Measurements from ENCODE around the gene RBFOX2. TPM values are rescaled to one million over a fixed set of nuclear protein-coding genes. Genes with fewer than 3 reads are reported as not detected.

RBFOX2 gene
- total and polyA plus RNA-seq, 4 donors: 29.9 to 152 (median 80.0) TPM

DNA sequence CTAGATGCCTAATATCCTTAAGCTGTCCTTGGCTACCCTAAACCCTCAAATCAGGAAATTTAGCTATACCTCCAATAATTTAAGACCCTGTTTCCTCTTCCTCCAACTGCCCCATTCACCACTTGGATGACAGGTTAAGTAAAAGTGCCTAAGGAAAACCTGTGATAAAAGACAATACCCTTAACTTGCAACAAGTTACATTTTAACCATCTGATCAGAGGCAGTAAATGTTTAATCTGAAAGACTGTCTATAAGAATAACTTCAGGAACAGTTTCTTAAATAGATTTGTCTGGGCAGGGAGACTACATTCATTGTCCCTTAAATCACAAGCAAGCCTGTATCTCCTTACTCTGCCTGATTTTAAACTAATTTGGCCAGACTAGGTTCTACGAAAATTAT is 181.8 kb downstream of the RBFOX2 start:
- intact Hi-C loops (cut with DNase I): loop anchor here in 1 of 2 donors (10.0 kb wide), 1 partner anchor 212 kb away; no protein-coding TSS in a partner anchor

DNA sequence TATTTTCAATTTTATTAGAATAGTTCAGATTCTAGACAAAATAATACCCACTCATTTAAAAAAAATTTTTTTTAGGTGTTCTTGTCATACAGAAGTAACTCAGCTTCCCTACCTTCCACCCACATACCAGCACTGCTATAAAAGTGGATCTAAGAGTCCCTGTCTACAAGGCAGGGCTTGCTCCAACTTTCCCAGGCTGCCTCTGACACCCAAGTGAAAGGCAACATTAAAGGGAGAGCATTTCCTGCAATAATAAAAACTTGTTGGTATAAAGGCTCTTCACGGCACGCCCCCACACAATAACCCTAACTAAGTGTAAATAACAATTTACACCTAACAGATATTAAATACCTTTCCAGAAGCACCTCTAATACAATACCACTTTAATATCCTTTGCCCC is 183.7 kb downstream of the RBFOX2 start:
- Histone ChIP-seq H3K4me3 (ENCODE audit: low read length in 2 of 2) (no peak overlapping the region), H3K27ac (ENCODE audit: low read depth in 1 of 2, low read length in 2 of 2) (no peak overlapping the region), H3K9me3 (ENCODE audit: control insufficient read depth, low read length) (no peaks in the 10 kb centered on the region), H3K36me3 (ENCODE audit: control insufficient read depth in 1 of 2, insufficient read depth in 2 of 2, low read length in 1 of 2) (no peaks in the 10 kb centered on the region), H3K4me1 (ENCODE audit: control insufficient read depth in 1 of 2, insufficient read depth in 2 of 2, low read length in 2 of 2) (peaks cover 0 to 5% of the 10 kb centered on the region in 2 donors), H3K27me3 (ENCODE audit: control insufficient read depth in 1 of 2, insufficient read depth in 2 of 2, low read length in 1 of 2) (no peaks in the 10 kb centered on the region)
- DNase-seq (no peak), ATAC-seq (ENCODE audit: low FRiP score) (no peak)
- 94 to 95% methylated on average over 2 of the region's 2 CpGs for WGBS, 2 donors
- intact Hi-C loops (cut with DNase I): loop anchor here in 1 of 2 donors (5.0 to 10.0 kb wide), 2 partner anchors 42 to 210 kb away; no protein-coding TSS in a partner anchor

More for the DNA sequence above, 181.8 kb downstream of the RBFOX2 start:
- Histone ChIP-seq H3K4me3 (ENCODE audit: low read length in 2 of 2) (no peak overlapping the region), H3K4me1 (ENCODE audit: control insufficient read depth in 1 of 2, insufficient read depth in 2 of 2, low read length in 2 of 2) (peaks cover 0 to 5% of the 10 kb centered on the region in 2 donors), H3K36me3 (ENCODE audit: control insufficient read depth in 1 of 2, insufficient read depth in 2 of 2, low read length in 1 of 2) (no peaks in the 10 kb centered on the region), H3K27ac (ENCODE audit: low read depth in 1 of 2, low read length in 2 of 2) (no peak overlapping the region), H3K9me3 (ENCODE audit: control insufficient read depth, low read length) (no peaks in the 10 kb centered on the region), H3K27me3 (ENCODE audit: control insufficient read depth in 1 of 2, insufficient read depth in 2 of 2, low read length in 1 of 2) (no peaks in the 10 kb centered on the region)
- no peak for ATAC-seq (ENCODE audit: low FRiP score)
- WGBS, 2 donors: 47 to 72% methylated on average over 1 of the region's 1 CpG
- no peak for DNase-seq

DNA sequence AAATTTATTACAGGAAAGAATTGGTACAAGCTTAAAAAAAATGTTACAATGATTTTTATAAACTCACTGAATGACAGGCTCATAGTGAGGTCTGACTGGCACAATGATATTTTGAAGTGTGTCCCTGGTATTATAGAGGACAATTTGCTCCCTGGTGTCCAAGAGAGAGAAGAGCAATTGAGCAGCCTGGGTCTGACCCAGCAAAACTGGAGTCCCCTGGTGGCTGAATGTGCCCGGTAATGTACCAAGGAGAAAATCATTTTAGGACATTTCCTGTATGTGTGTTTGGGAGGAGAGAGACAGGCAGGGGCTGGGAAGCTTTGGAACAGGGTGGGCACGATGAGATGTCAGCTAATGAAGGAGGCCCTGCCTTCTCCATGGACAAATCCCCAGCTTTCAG is 185.7 kb downstream of the RBFOX2 start:
- no peak overlapping the region for H3K4me3 ChIP-seq (ENCODE audit: low read length in 2 of 2)
- ATAC-seq (ENCODE audit: low FRiP score) (no peak), DNase-seq (no peak)
- no peaks in the 10 kb centered on the region for H3K9me3 ChIP-seq (ENCODE audit: control insufficient read depth, low read length)
- intact Hi-C loops (cut with DNase I): loop anchor here in 1 of 2 donors (5.0 to 10.0 kb wide), 2 partner anchors 44 to 208 kb away; no protein-coding TSS in a partner anchor
- WGBS, 2 donors: 26% methylated on average over 2 of the region's 2 CpGs
- no peaks in the 10 kb centered on the region for H3K27me3 ChIP-seq (ENCODE audit: control insufficient read depth in 1 of 2, insufficient read depth in 2 of 2, low read length in 1 of 2)
- peaks cover 3 to 5% of the 10 kb centered on the region in 2 donors for H3K4me1 ChIP-seq (ENCODE audit: control insufficient read depth in 1 of 2, insufficient read depth in 2 of 2, low read length in 2 of 2)
- no peaks in the 10 kb centered on the region for H3K36me3 ChIP-seq (ENCODE audit: control insufficient read depth in 1 of 2, insufficient read depth in 2 of 2, low read length in 1 of 2)
- peak overlapping the region in 1 of 2 donors; percentile 79 for H3K27ac ChIP-seq (ENCODE audit: low read depth in 1 of 2, low read length in 2 of 2)

DNA sequence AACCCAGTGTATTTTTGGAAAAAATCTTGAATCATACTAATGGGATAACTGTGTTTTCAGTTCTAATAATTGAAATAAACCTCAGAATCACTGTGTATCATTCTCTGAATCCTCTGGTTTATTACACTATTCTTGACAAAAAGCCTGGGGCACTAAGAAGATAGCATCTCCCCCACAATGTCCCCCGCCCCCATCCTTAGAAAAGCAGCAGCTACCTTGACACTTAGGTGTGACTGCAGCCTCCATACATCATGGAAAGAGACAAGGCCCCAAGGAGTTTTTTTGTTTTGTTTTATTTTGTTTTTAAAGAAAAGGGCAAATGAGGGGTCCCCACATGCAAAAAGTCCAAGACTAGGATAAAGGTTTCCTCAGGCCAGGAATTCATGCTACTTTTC is 186.1 kb downstream of the RBFOX2 start:
- Histone ChIP-seq H3K36me3 (ENCODE audit: control insufficient read depth in 1 of 2, insufficient read depth in 2 of 2, low read length in 1 of 2) (no peaks in the 10 kb centered on the region), H3K27ac (ENCODE audit: low read depth in 1 of 2, low read length in 2 of 2) (no peak overlapping the region), H3K4me1 (ENCODE audit: control insufficient read depth in 1 of 2, insufficient read depth in 2 of 2, low read length in 2 of 2) (peaks cover 3 to 5% of the 10 kb centered on the region in 2 donors), H3K9me3 (ENCODE audit: control insufficient read depth, low read length) (no peaks in the 10 kb centered on the region), H3K27me3 (ENCODE audit: control insufficient read depth in 1 of 2, insufficient read depth in 2 of 2, low read length in 1 of 2) (no peaks in the 10 kb centered on the region), H3K4me3 (ENCODE audit: low read length in 2 of 2) (no peak overlapping the region)
- DNase-seq: no peak
- intact Hi-C loops (cut with DNase I): loop anchor here in 1 of 2 donors (5.0 to 10.0 kb wide), 2 partner anchors 45 to 208 kb away; no protein-coding TSS in a partner anchor
- ATAC-seq (ENCODE audit: low FRiP score): no peak
- 98 to 100% methylated on average over 1 of the region's 1 CpG for WGBS, 2 donors

DNA sequence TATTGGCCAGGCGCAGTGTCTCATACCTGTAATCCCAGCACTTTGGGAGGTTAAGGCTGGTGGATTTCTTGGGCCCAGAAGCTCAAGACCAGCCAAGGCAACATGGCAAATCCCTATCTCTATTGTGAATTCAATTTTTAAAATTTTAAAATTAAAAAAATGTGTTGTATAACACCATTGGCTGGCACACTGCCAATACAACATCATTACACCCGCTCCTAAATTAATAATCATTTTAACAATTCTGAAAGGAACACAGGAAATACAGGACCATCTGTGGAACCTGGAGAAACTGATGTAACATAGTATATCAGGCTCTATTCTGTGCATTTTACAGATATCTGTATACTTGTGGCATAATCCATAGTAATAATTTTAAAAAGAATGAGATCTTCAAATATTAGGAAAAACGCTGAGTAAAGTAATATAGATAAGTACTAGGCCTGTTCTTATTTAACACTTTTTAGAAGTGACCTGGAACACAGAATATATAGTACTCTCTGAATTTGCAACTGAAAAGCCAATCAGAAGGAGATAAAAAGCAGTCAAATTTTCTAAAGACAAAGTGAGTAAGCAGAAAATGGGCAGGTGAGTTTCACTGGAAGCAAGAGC is 186.6 kb downstream of the RBFOX2 start:
- intact Hi-C loops (cut with DNase I): loop anchor here in 1 of 2 donors (5.0 to 10.0 kb wide), 2 partner anchors 45 to 207 kb away; no protein-coding TSS in a partner anchor
- H3K27ac ChIP-seq (ENCODE audit: low read depth in 1 of 2, low read length in 2 of 2): no peak overlapping the region

DNA sequence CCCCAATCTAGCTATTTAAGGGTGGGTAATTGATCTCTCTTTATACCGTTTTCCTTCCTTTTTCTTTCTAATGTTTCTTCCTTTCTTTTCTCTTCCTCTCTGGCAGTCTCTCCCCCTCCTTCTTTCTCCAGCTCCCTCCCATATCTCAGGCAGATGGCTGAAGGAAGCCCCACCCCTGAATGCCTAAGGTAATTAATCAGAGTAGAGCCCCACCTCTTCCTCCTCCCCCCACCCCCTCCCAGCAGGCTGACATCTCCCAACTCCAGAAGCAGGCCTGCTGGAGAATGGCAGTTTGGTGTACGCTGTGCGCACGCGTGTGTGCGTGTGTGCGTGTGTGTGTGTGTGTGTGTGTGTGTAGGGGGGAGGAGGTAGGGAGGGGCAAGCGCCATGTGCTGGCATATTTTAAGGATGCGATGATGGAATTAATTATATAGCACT is 188.3 kb downstream of the RBFOX2 start:
- intact Hi-C loops (cut with DNase I): loop anchor here in 1 of 2 donors (5.0 to 10.0 kb wide), 2 partner anchors 47 to 206 kb away; no protein-coding TSS in a partner anchor
- H3K9me3 ChIP-seq (ENCODE audit: control insufficient read depth, low read length): no peaks in the 10 kb centered on the region
- H3K27ac ChIP-seq (ENCODE audit: low read depth in 1 of 2, low read length in 2 of 2): no peak overlapping the region
- H3K27me3 ChIP-seq (ENCODE audit: control insufficient read depth in 1 of 2, insufficient read depth in 2 of 2, low read length in 1 of 2): no peaks in the 10 kb centered on the region
- no peaks in the 10 kb centered on the region for H3K36me3 ChIP-seq (ENCODE audit: control insufficient read depth in 1 of 2, insufficient read depth in 2 of 2, low read length in 1 of 2)
- H3K4me3 ChIP-seq (ENCODE audit: low read length in 2 of 2): peak overlapping the region; percentile 70 to 81
- ATAC-seq (ENCODE audit: low FRiP score) (peak; percentile 90), DNase-seq (peak; percentile 87 to 95)
- WGBS, 2 donors: 1 to 9% methylated on average over 9 of the region's 9 CpGs
- peaks cover 5 to 13% of the 10 kb centered on the region in 2 donors for H3K4me1 ChIP-seq (ENCODE audit: control insufficient read depth in 1 of 2, insufficient read depth in 2 of 2, low read length in 2 of 2)

More for the DNA sequence above, 186.6 kb downstream of the RBFOX2 start:
- ATAC-seq (ENCODE audit: low FRiP score) (no peak), DNase-seq (no peak)
- 76 to 77% methylated on average over 3 of the region's 3 CpGs for WGBS, 2 donors
- no peaks in the 10 kb centered on the region for H3K27me3 ChIP-seq (ENCODE audit: control insufficient read depth in 1 of 2, insufficient read depth in 2 of 2, low read length in 1 of 2)
- H3K36me3 ChIP-seq (ENCODE audit: control insufficient read depth in 1 of 2, insufficient read depth in 2 of 2, low read length in 1 of 2): no peaks in the 10 kb centered on the region
- no peak overlapping the region for H3K4me3 ChIP-seq (ENCODE audit: low read length in 2 of 2)
- peaks cover 5 to 10% of the 10 kb centered on the region in 2 donors for H3K4me1 ChIP-seq (ENCODE audit: control insufficient read depth in 1 of 2, insufficient read depth in 2 of 2, low read length in 2 of 2)
- no peaks in the 10 kb centered on the region for H3K9me3 ChIP-seq (ENCODE audit: control insufficient read depth, low read length)

DNA sequence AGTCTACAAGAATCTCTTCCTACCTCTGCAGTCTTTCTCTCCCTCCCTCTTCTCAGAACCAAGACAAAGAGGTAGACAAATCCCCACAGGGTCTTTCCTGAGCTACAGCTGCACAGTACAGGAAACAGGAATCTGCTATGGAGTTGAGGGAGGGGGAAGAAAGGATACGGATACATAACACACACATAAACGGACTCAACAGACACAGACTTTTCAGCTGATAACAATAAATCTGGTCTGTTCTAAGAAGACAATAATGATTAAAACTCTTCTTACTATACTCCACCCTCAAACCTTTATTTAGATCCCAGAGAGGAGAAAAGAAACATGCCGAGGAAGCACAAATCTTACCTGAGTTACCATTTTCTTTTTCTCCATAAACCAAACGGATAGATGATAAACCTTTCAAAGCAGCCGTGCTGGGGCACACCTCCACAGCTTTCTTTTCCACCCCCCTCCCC is 188.8 kb downstream of the RBFOX2 start:
- H3K4me1 ChIP-seq (ENCODE audit: control insufficient read depth in 1 of 2, insufficient read depth in 2 of 2, low read length in 2 of 2): peaks cover 5 to 15% of the 10 kb centered on the region in 2 donors

DNA sequence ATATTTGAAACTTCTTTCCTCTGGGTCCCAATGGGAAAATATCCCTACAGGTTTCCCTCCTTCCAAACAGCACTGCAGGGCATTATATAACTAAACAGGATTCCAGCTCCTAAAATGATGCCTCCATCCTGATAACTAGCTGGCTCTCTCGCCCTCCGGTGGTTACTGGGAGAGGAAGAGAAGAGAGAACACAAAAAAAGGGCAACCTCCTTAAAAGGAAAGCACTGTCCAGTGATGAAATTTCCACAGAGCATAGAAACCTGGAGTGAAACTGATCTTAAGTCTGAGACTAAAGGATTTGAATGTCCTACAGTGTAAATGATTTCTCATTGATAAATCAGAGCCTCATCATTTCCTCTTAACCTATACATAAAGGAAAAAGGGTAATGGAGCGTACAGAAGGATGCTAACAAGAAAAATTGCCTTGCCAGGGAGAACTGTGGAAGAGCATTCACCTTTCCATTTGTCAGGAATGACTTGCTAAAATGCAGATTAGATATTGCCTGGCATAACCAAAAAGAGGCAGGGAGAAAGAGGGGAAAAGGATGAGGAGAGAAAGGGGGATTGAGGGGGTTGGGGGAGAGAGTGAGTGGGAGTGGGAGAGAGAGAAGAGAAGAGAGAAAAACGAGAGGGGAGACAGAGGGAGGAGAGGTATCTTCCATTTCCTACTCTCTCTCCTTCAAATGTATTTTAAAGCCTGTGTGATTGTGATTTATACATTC is 189.6 kb downstream of the RBFOX2 start:
- Histone ChIP-seq H3K9me3 (ENCODE audit: control insufficient read depth, low read length) (no peaks in the 10 kb centered on the region), H3K36me3 (ENCODE audit: control insufficient read depth in 1 of 2, insufficient read depth in 2 of 2, low read length in 1 of 2) (no peaks in the 10 kb centered on the region), H3K27ac (ENCODE audit: low read depth in 1 of 2, low read length in 2 of 2) (peak overlapping the region; percentile 43 to 56), H3K4me3 (ENCODE audit: low read length in 2 of 2) (peak overlapping the region; percentile 70 to 81), H3K27me3 (ENCODE audit: control insufficient read depth in 1 of 2, insufficient read depth in 2 of 2, low read length in 1 of 2) (no peaks in the 10 kb centered on the region), H3K4me1 (ENCODE audit: control insufficient read depth in 1 of 2, insufficient read depth in 2 of 2, low read length in 2 of 2) (peaks cover 5 to 19% of the 10 kb centered on the region in 2 donors)
- DNase-seq (no peak), ATAC-seq (ENCODE audit: low FRiP score) (peak; percentile 75)
- intact Hi-C loops (cut with DNase I): loop anchor here in 1 of 2 donors (5.0 to 10.0 kb wide), 3 partner anchors 54 to 212 kb away; no protein-coding TSS in a partner anchor
- WGBS, 2 donors: 4 to 6% methylated on average over 4 of the region's 4 CpGs

More for the DNA sequence above, 188.8 kb downstream of the RBFOX2 start:
- DNase-seq (no peak), ATAC-seq (ENCODE audit: low FRiP score) (no peak)
- peak overlapping the region; percentile 43 to 83 for H3K27ac ChIP-seq (ENCODE audit: low read depth in 1 of 2, low read length in 2 of 2)
- intact Hi-C loops (cut with DNase I): loop anchor here (5.0 to 10.0 kb wide), 5 partner anchors 47 to 213 kb away; no protein-coding TSS in a partner anchor
- peak overlapping the region; percentile 70 to 81 for H3K4me3 ChIP-seq (ENCODE audit: low read length in 2 of 2)
- no peaks in the 10 kb centered on the region for H3K27me3 ChIP-seq (ENCODE audit: control insufficient read depth in 1 of 2, insufficient read depth in 2 of 2, low read length in 1 of 2)
- H3K36me3 ChIP-seq (ENCODE audit: control insufficient read depth in 1 of 2, insufficient read depth in 2 of 2, low read length in 1 of 2): no peaks in the 10 kb centered on the region
- WGBS, 2 donors: 1% methylated on average over 5 of the region's 5 CpGs
- no peaks in the 10 kb centered on the region for H3K9me3 ChIP-seq (ENCODE audit: control insufficient read depth, low read length)

All from aorta (tissue), 5 donors.